Measurements from ENCODE around the gene FXYD6. TPM values are rescaled to one million over a fixed set of nuclear protein-coding genes. Genes with fewer than 3 reads are reported as not detected.

The FXYD6 gene
- total RNA-seq, 3 donors from 2014 or later = 16.0 to 25.0 (median 20.3) TPM

- H3K27me3 ChIP-seq = peaks cover 0 to 4% of the 10 kb centered on the region in 2 donors
- peak; percentile 56 to 69 for DNase-seq (ENCODE audit: low spot score in 2 of 2)
- no peaks in the 10 kb centered on the region for H3K9me3 ChIP-seq
- intact Hi-C loops (cut with DNase I; ENCODE audit: low total_unique reads) = loop anchor here (10.0 kb wide), 1 partner anchor 385 kb away; no protein-coding TSS in a partner anchor
- no peaks in the 10 kb centered on the region for H3K4me1 ChIP-seq
- TF ChIP-seq POLR2AphosphoS5 (IDR thresholded peaks at IDR 0.05) = no peak
- TF ChIP-seq CTCF (IDR thresholded peaks at IDR 0.05) = peak in 2 of 3 donors; percentile 56 to 69
- no peak for TF ChIP-seq POLR2A (IDR thresholded peaks at IDR 0.05)
- peak overlapping the region in 1 of 2 donors; percentile 58 for H3K27ac ChIP-seq
- H3K4me3 ChIP-seq = peak overlapping the region in 2 of 3 donors; percentile 13 to 53
- H3K36me3 ChIP-seq = no peaks in the 10 kb centered on the region
These were observed 67.0 kb downstream of the FXYD6 start for GRCh38 chr11:117809236-117810055.

DNA sequence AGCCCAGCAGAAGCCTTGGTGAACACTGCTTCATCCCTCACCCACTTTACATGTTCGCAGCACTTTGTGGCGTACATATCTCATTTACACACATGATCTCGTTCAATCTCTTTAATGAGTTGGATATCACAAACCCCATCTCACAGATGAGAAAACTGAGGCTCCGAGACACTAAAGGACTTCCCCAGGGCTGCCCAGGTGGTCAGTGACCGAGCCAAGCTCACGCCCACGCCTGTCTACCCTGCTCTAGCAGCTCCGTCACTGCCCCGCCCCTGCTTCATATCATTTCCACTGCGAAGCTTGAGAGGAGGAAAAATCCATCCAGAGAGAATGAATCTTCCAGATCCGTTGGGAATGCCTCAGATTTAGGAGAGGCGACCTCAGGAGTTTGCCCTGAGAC is 67.7 kb downstream of the FXYD6 start:
- no peaks in the 10 kb centered on the region for H3K36me3 ChIP-seq
- H3K27ac ChIP-seq = peak overlapping the region in 1 of 2 donors; percentile 58
- no peaks in the 10 kb centered on the region for H3K9me3 ChIP-seq
- TF ChIP-seq CTCF (IDR thresholded peaks at IDR 0.05) (no peak), POLR2A (IDR thresholded peaks at IDR 0.05) (no peak), POLR2AphosphoS5 (IDR thresholded peaks at IDR 0.05) (no peak)
- H3K4me1 ChIP-seq = no peaks in the 10 kb centered on the region
- H3K4me3 ChIP-seq = peak overlapping the region in 1 of 3 donors; percentile 53
- H3K27me3 ChIP-seq = peaks cover 0 to 4% of the 10 kb centered on the region in 2 donors
- DNase-seq (ENCODE audit: low spot score in 2 of 2) = no peak
- intact Hi-C loops (cut with DNase I; ENCODE audit: low total_unique reads) = loop anchor here (10.0 kb wide), 1 partner anchor 384 kb away; no protein-coding TSS in a partner anchor

- Histone ChIP-seq H3K27me3 (peaks cover 0 to 4% of the 10 kb centered on the region in 2 donors), H3K4me1 (no peaks in the 10 kb centered on the region), H3K4me3 (no peak overlapping the region), H3K27ac (no peak overlapping the region), H3K36me3 (no peaks in the 10 kb centered on the region), H3K9me3 (no peaks in the 10 kb centered on the region)
- peak; percentile 66 to 75 for DNase-seq (ENCODE audit: low spot score in 2 of 2)
- peak; percentile 69 to 91 (median 75) for TF ChIP-seq CTCF (IDR thresholded peaks at IDR 0.05)
- no peak for TF ChIP-seq POLR2AphosphoS5 (IDR thresholded peaks at IDR 0.05)
- intact Hi-C loops (cut with DNase I; ENCODE audit: low total_unique reads) = loop anchor here (10.0 kb wide), 1 partner anchor 383 kb away; no protein-coding TSS in a partner anchor
These were observed 68.8 kb downstream of the FXYD6 start for GRCh38 chr11:117807482-117808327.

- H3K27me3 ChIP-seq = peaks cover 0 to 4% of the 10 kb centered on the region in 2 donors
- no peaks in the 10 kb centered on the region for H3K36me3 ChIP-seq
- TF ChIP-seq POLR2AphosphoS5 (IDR thresholded peaks at IDR 0.05) (no peak), POLR2A (IDR thresholded peaks at IDR 0.05) (no peak), CTCF (IDR thresholded peaks at IDR 0.05) (no peak)
- H3K27ac ChIP-seq = no peak overlapping the region
- no peaks in the 10 kb centered on the region for H3K4me1 ChIP-seq
- no peak overlapping the region for H3K4me3 ChIP-seq
- DNase-seq (ENCODE audit: low spot score in 2 of 2) = no peak
- intact Hi-C loops (cut with DNase I; ENCODE audit: low total_unique reads) = loop anchor here (10.0 kb wide), 1 partner anchor 382 kb away; no protein-coding TSS in a partner anchor
- no peaks in the 10 kb centered on the region for H3K9me3 ChIP-seq
These were observed 69.6 kb downstream of the FXYD6 start for GRCh38 chr11:117806846-117807245.

Data from breast epithelium (tissue), 4 donors.